SK-N-SH (cell line): ENCODE measurements around the gene ZNHIT2. TPM values are rescaled to one million over a fixed set of nuclear protein-coding genes. Genes with fewer than 3 reads are reported as not detected.
"Not testable (repeated sequence)": the region's sequence is repeated elsewhere in the genome, so short reads cannot be mapped to it uniquely, and the experiment has no call there.

Experiments
- CTCF ChIA-PET: fragments of 300-600, 350-600 bp; formaldehyde crosslinking; extraction: SDS; loops from one replicate; lab custom pipeline; 2021; lab: Yijun Ruan, JAX
- POLR2A ChIA-PET: fragments of 350-600 bp; sonication (Branson Sonifier 250); formaldehyde crosslinking; extraction: SDS; loops from one replicate; lab custom pipeline; 2020; ENCODE audit warnings: antibody characterized with exemption, inconsistent platforms; lab: Yijun Ruan, JAX
- DNase-seq: peaks from one replicate; pipeline ENCODE4 v3.0.0; 2012
- H2AFZ ChIP-seq: fragments of 200-600 bp; sonication (generic); 2 replicates; pipeline ENCODE4 v1.8.1; 2016; ENCODE audit warnings: antibody characterized with exemption, mild to moderate bottlenecking, low read depth
- H3F3A ChIP-seq: fragments of 200-600 bp; sonication (generic); replicated peaks from 2 replicates; pipeline ENCODE3; 2016; ENCODE audit warnings: antibody characterized with exemption, mild to moderate bottlenecking; ENCODE audit not compliant: insufficient read depth
- H3K27ac ChIP-seq, 2 experiments: fragments of 200-500 bp in 1 of 2; fragments of 200-600 bp in 1 of 2; sonication (Bioruptor generic) in 1 of 2; sonication (generic), shearing (Covaris generic) in 1 of 2; 2 replicates each; pipeline versions ENCODE4 v1.5.1 to v1.6.1; 2014 to 2016; ENCODE audit warnings: low read depth in 2 of 2, inconsistent platforms in 1 of 2, low read length in 1 of 2, mild to moderate bottlenecking in 1 of 2, mixed read lengths in 1 of 2
- H3K27me3 ChIP-seq: fragments of 200-600 bp; sonication (generic), shearing (Covaris generic); 2 replicates; pipeline ENCODE4 v1.6.1; 2016; ENCODE audit warnings: mixed run types; ENCODE audit not compliant: insufficient read depth
- H3K36me3 ChIP-seq, 2 experiments: fragments of 200-500 bp in 1 of 2; fragments of 200-600 bp in 1 of 2; sonication (Bioruptor generic) in 1 of 2; sonication (generic) in 1 of 2; replicated peaks in 1 of 2; 2 replicates each; pipeline versions ENCODE3 to v1.5.1; 2014 to 2016; ENCODE audit warnings: low read length in 1 of 2, mild to moderate bottlenecking in 1 of 2; ENCODE audit not compliant: insufficient read depth in 2 of 2, control insufficient read depth in 1 of 2
- H3K4me1 ChIP-seq, 2 experiments: fragments of 200-500 bp in 1 of 2; fragments of 200-600 bp in 1 of 2; sonication (Bioruptor generic) in 1 of 2; sonication (generic), shearing (Covaris generic) in 1 of 2; 2 replicates each; pipeline versions ENCODE4 v1.5.1 to v1.6.1; 2014 to 2016; ENCODE audit warnings: low read depth in 1 of 2, low read length in 1 of 2, mixed run types in 1 of 2; ENCODE audit not compliant: insufficient read depth in 2 of 2, control insufficient read depth in 1 of 2
- H3K4me2 ChIP-seq: fragments of 200-600 bp; sonication (generic), shearing (Covaris generic); 2 replicates; pipeline ENCODE4 v1.6.1; 2017; ENCODE audit warnings: mixed run types
- H3K4me3 ChIP-seq, 2 experiments: fragments of 200-500 bp in 1 of 2; fragments of 200-600 bp in 1 of 2; sonication (Bioruptor generic) in 1 of 2; sonication (generic), shearing (Covaris generic) in 1 of 2; 2 replicates each; pipeline versions ENCODE4 v1.5.1 to v1.8.1; 2014 to 2016; ENCODE audit warnings: low read depth in 2 of 2, inconsistent platforms in 1 of 2, low read length in 1 of 2, mild to moderate bottlenecking in 1 of 2, mixed read lengths in 1 of 2, moderate library complexity in 1 of 2
- H3K79me2 ChIP-seq: fragments of 200-600 bp; sonication (generic); 2 replicates; pipeline ENCODE4 v1.8.1; 2017; ENCODE audit warnings: mild to moderate bottlenecking; ENCODE audit not compliant: insufficient read depth
- H3K9ac ChIP-seq: fragments of 200-600 bp; sonication (generic); 2 replicates; pipeline ENCODE4 v1.6.1; 2017; ENCODE audit warnings: mixed run types
- H3K9me2 ChIP-seq: fragments of 200-600 bp; sonication (generic); 2 replicates; pipeline ENCODE4 v1.6.1; 2017; ENCODE audit warnings: mixed run types
- H3K9me3 ChIP-seq: fragments of 200-600 bp; sonication (generic); 2 replicates; pipeline ENCODE4 v1.6.1; 2017; ENCODE audit warnings: mixed run types, mild to moderate bottlenecking, moderate library complexity
- H4K20me1 ChIP-seq: fragments of 200-600 bp; sonication (generic); 2 replicates; pipeline ENCODE4 v1.6.1; 2017; ENCODE audit warnings: mild to moderate bottlenecking, mixed run types; ENCODE audit not compliant: insufficient read depth
- CHD2 ChIP-seq: fragments of 150-350 bp; IDR thresholded peaks from 2 replicates; pipeline ENCODE4 v1.6.1; 2018; ENCODE audit warnings: low read length; ENCODE audit not compliant: partially characterized antibody
- FOSL2 ChIP-seq: IDR thresholded peaks from 2 replicates; pipeline ENCODE4 v1.4.0; 2012; ENCODE audit warnings: low read depth, mild to moderate bottlenecking, moderate library complexity, borderline replicate concordance
- FOXM1 ChIP-seq: IDR thresholded peaks from 2 replicates; pipeline ENCODE4 v1.4.0; 2012; ENCODE audit warnings: low read depth, mild to moderate bottlenecking
- GABPA ChIP-seq: IDR thresholded peaks from 2 replicates; pipeline ENCODE4 v1.4.0; 2012; ENCODE audit warnings: low read depth, mild to moderate bottlenecking
- JUND ChIP-seq: IDR thresholded peaks from 2 replicates; pipeline ENCODE4 v1.4.0; 2012
- MXI1 ChIP-seq: IDR thresholded peaks from 2 replicates; pipeline ENCODE4 v1.6.1; 2012; ENCODE audit warnings: mild to moderate bottlenecking, low read depth, low read length, improper control_type of control experiment
- NFIC ChIP-seq: IDR thresholded peaks from 2 replicates; pipeline ENCODE4 v1.4.0; 2012; ENCODE audit warnings: borderline replicate concordance
- NRF1 ChIP-seq: IDR thresholded peaks from 2 replicates; pipeline ENCODE4 v1.6.1; 2012; ENCODE audit warnings: low read depth, mild to moderate bottlenecking, low read length
- POLR2AphosphoS5 ChIP-seq: IDR thresholded peaks from 2 replicates; pipeline ENCODE4 v1.6.1; 2012; ENCODE audit warnings: low read depth, low read length
- RAD21 ChIP-seq: IDR thresholded peaks from 2 replicates; pipeline ENCODE4 v1.6.1; 2012; ENCODE audit warnings: mild to moderate bottlenecking, low read length
- RCOR1 ChIP-seq: fragments of 150-350 bp; IDR thresholded peaks from 2 replicates; pipeline ENCODE4 v1.6.1; 2017; ENCODE audit warnings: antibody characterized with exemption, low read length
- TCF12 ChIP-seq: IDR thresholded peaks from 2 replicates; pipeline ENCODE4 v1.4.0; 2012
- WGBS: methylation state at CpG from one replicate; pipeline ENCODE4 v1.1.6; 2017; ENCODE audit warnings: low lambda C conversion rate; 5-methylcytosine and 5-hydroxymethylcytosine counted together
- polyA plus RNA-seq, 3 experiments: library from polyadenylated mRNA; depleted of rRNA; stranded (reverse); fragments of >200 nt; gene quantifications; 2 replicates each; pipeline ENCODE4 v1.2.3, GENCODE V29; 2012
- TF ChIP-seq, protein P1 (sequence below): IDR thresholded peaks from 2 replicates; pipeline ENCODE4 v1.4.0; 2012; ENCODE audit warnings: low read depth
- TF ChIP-seq, protein P2 (sequence below): IDR thresholded peaks from 2 replicates; pipeline ENCODE4 v1.6.1; 2012; ENCODE audit warnings: mild to moderate bottlenecking, low read depth, low read length, moderate library complexity

The ZNHIT2 gene
- polyA plus RNA-seq, 1 of the 3 experiments (the other 2 are of a cell fraction) = 5.6 TPM

DNA sequence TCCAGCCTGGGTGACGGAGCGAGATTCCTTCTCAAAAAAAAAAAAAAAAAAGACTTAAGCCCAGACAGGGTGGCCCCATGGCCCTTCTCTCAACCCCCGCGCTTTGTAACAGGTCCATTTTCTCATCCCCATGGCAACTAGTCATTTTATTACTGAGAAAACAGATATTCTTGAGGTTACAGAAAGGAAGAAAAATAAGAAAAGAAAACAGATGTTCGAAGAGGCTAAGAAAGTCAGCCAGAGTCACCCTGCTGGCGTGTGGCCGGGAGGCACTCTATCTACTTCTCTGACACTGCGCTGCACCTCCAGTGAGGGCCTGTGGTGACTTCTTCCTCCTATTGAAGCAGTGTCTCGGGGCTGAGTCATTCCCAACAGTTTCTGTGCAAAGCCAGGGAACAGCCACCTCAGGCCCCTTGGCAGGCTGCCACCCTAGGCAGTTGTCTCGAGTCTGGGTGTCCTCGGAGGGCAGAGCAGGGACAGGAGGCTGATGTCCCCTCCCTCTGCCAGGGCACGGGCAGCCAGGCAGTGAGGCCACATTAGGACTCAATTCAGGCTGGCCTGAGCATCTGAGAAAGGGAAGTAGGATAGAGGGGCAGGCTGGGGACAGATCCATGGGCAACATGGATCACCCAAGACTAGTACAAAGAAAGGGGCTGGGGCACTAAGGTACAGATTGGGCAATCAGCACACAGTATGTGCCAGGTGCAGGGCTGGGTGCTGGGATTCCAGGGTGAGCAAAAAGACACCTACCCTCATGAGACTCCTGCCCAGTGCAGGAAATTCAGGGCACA lies 33.2 kb upstream of the ZNHIT2 start:
- DNase-seq = peak; percentile 82
- 33% methylated on average over 12 of the region's 12 CpGs for WGBS
- H3K79me2 ChIP-seq = no peaks in the 10 kb centered on the region
- ChIA-PET CTCF (interaction anchor here (0.7 to 3.8 kb wide), 3 partner anchors 15 to 179 kb away, joined by 3 to 13 read pairs (median 3); no protein-coding TSS in a partner anchor), POLR2A (no interaction called here)
- H3K27me3 ChIP-seq = no peaks in the 10 kb centered on the region
- H3K9me2 ChIP-seq = no peaks in the 10 kb centered on the region
- peaks cover 11% of the 10 kb centered on the region in 2 experiments; a peak in 2 of 4 replicates for H3K4me1 ChIP-seq
- peaks cover 14% of the 10 kb centered on the region for H3F3A ChIP-seq
- no peak overlapping the region for H3K4me3 ChIP-seq
- H4K20me1 ChIP-seq = no peaks in the 10 kb centered on the region
- H3K9me3 ChIP-seq = no peaks in the 10 kb centered on the region
- H3K4me2 ChIP-seq = peak overlapping the region; percentile 56; the same call in 1 of the 2 replicates
- peak overlapping the region; percentile 72; the same call in 1 of the 2 replicates for H2AFZ ChIP-seq
- TF ChIP-seq, protein P1, sequence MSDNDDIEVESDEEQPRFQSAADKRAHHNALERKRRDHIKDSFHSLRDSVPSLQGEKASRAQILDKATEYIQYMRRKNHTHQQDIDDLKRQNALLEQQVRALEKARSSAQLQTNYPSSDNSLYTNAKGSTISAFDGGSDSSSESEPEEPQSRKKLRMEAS = no peak
- TF ChIP-seq POLR2AphosphoS5 (peak; percentile 17; the same call in 1 of the 2 replicates), NRF1 (no peak), FOSL2 (peak; percentile 38; the same call in 1 of the 2 replicates), NFIC (peak; percentile 67; the same call in 1 of the 2 replicates), GABPA (no peak), CHD2 (no peak), RCOR1 (peak; percentile 17; the same call in 1 of the 2 replicates), JUND (0 out of 2 replicates have a peak, but pooled peaks have one; percentile 9), MXI1 (0 out of 2 replicates have a peak, but pooled peaks have one; percentile 45), TCF12 (peak; percentile 35; the same call in 1 of the 2 replicates), FOXM1 (no peak), RAD21 (peak; percentile 28)
- TF ChIP-seq, protein P2, sequence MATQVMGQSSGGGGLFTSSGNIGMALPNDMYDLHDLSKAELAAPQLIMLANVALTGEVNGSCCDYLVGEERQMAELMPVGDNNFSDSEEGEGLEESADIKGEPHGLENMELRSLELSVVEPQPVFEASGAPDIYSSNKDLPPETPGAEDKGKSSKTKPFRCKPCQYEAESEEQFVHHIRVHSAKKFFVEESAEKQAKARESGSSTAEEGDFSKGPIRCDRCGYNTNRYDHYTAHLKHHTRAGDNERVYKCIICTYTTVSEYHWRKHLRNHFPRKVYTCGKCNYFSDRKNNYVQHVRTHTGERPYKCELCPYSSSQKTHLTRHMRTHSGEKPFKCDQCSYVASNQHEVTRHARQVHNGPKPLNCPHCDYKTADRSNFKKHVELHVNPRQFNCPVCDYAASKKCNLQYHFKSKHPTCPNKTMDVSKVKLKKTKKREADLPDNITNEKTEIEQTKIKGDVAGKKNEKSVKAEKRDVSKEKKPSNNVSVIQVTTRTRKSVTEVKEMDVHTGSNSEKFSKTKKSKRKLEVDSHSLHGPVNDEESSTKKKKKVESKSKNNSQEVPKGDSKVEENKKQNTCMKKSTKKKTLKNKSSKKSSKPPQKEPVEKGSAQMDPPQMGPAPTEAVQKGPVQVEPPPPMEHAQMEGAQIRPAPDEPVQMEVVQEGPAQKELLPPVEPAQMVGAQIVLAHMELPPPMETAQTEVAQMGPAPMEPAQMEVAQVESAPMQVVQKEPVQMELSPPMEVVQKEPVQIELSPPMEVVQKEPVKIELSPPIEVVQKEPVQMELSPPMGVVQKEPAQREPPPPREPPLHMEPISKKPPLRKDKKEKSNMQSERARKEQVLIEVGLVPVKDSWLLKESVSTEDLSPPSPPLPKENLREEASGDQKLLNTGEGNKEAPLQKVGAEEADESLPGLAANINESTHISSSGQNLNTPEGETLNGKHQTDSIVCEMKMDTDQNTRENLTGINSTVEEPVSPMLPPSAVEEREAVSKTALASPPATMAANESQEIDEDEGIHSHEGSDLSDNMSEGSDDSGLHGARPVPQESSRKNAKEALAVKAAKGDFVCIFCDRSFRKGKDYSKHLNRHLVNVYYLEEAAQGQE = no peak
- 0 out of 2 replicates have a peak overlapping the region, but pooled peaks have one; percentile 13 for H3K9ac ChIP-seq
- no peaks in the 10 kb centered on the region for H3K36me3 ChIP-seq
- H3K27ac ChIP-seq = peak overlapping the region; percentile 47 to 76

DNA sequence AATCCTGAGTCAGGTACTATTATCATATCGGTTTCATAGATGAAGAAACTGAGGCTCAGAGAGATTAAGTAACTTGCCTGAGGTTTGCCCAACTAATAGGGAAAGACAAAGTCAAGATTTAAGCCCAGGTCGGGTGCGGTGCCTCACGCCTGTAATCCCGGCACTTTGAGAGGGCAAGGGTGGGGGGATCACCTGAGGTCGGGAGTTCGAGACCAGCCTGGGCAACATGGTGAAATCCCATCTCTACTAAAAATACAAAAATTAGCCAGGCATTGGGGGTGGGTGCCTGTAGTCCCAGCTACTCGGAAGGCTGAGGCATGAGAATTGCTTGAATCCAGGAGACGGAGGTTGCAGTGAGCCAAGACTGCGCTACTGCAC lies 32.6 kb upstream of the ZNHIT2 start:
- not testable (repeated sequence) for H3K9me3 ChIP-seq, H3K4me3 ChIP-seq, H3K27me3 ChIP-seq, DNase-seq, H3K79me2 ChIP-seq, H3K36me3 ChIP-seq, H3K9me2 ChIP-seq, H3K9ac ChIP-seq, H4K20me1 ChIP-seq, H2AFZ ChIP-seq
- ChIA-PET CTCF (interaction anchor here (1.0 to 3.8 kb wide), 2 partner anchors 14 to 36 kb away, joined by 3 to 13 read pairs; no protein-coding TSS in a partner anchor), POLR2A (interaction anchor here (0.5 kb wide), 1 partner anchor 30 kb away, joined by 3 read pairs; no protein-coding TSS in a partner anchor)
- Histone ChIP-seq H3K4me2 (peak overlapping the region; percentile 56; the same call in 1 of the 2 replicates), H3K27ac (peak overlapping the region; percentile 47 to 76; a peak in 3 of 4 replicates), H3K4me1 (peaks cover 11% of the 10 kb centered on the region in 2 experiments; a peak in 2 of 4 replicates), H3F3A (peaks cover 14% of the 10 kb centered on the region)
- WGBS = 92% methylated on average over 10 of the region's 10 CpGs
